Keratinocyte (primary cell): ENCODE data around the gene TBX3. TPM values are rescaled to one million over a fixed set of nuclear protein-coding genes. Genes with fewer than 3 reads are reported as not detected.

ENCODE experiments used
- DNase-seq: peaks from one replicate; pipeline ENCODE4 v3.0.0-alpha.2; 2011; ENCODE audit warnings: low read depth, missing footprints, low spot score
- FAIRE-seq: peaks from 2 replicates; lab custom pipeline; 2011; peaks lifted over from hg19 to GRCh38; lab: Jason Lieb, UNC
- H2AFZ ChIP-seq: 2 replicates; pipeline ENCODE4 v1.6.0; 2012; ENCODE audit warnings: low read length, control low read depth, inconsistent platforms; ENCODE audit not compliant: control insufficient read depth
- H3K27ac ChIP-seq: 2 replicates; pipeline ENCODE4 v1.5.1; 2011; ENCODE audit warnings: low read length; ENCODE audit not compliant: control insufficient read depth, insufficient read depth
- H3K27me3 ChIP-seq: 3 replicates; pipeline ENCODE4 v1.6.0; 2011; ENCODE audit warnings: low read length; ENCODE audit not compliant: control insufficient read depth, insufficient read depth; ENCODE audit errors: extremely low read depth
- H3K36me3 ChIP-seq, 2 experiments: 2 replicates in 1 of 2; 3 replicates in 1 of 2; pipeline ENCODE4 v1.5.1; 2011; ENCODE audit warnings: low read length in 2 of 2, mild to moderate bottlenecking in 1 of 2; ENCODE audit not compliant: control insufficient read depth in 2 of 2, insufficient read depth in 2 of 2; ENCODE audit errors: extremely low read depth in 1 of 2
- H3K4me1 ChIP-seq: 3 replicates; pipeline ENCODE4 v1.5.1; 2011; ENCODE audit warnings: low read length; ENCODE audit not compliant: control insufficient read depth, insufficient read depth; ENCODE audit errors: extremely low read depth
- H3K4me2 ChIP-seq: 3 replicates; pipeline ENCODE4 v1.6.0; 2011; ENCODE audit warnings: low read depth, low read length; ENCODE audit not compliant: control insufficient read depth, insufficient read depth; ENCODE audit errors: extremely low read depth
- H3K4me3 ChIP-seq, 3 experiments: fragments of 200-600 bp in 1 of 3; sonication (generic) in 1 of 3; 2 replicates in 2 of 3; 3 replicates in 1 of 3; pipeline ENCODE4 v1.5.1; 2011 to 2016; ENCODE audit warnings: low read length in 3 of 3, mild to moderate bottlenecking in 3 of 3, control low read depth in 2 of 3, inconsistent platforms in 1 of 3, low read depth in 1 of 3, mixed read lengths in 1 of 3, mixed run types in 1 of 3, moderate library complexity in 1 of 3; ENCODE audit not compliant: control insufficient read depth in 2 of 3, insufficient read depth in 2 of 3; ENCODE audit errors: extremely low read depth in 1 of 3
- H3K79me2 ChIP-seq: 2 replicates; pipeline ENCODE4 v1.6.0; 2012; ENCODE audit warnings: low read length; ENCODE audit not compliant: control insufficient read depth, insufficient read depth
- H3K9ac ChIP-seq: 3 replicates; pipeline ENCODE4 v1.6.0; 2011; ENCODE audit warnings: low read length; ENCODE audit not compliant: control insufficient read depth, insufficient read depth; ENCODE audit errors: extremely low read depth
- H3K9me1 ChIP-seq: 3 replicates; pipeline ENCODE4 v1.6.0; 2011; ENCODE audit warnings: low read length; ENCODE audit not compliant: control insufficient read depth, insufficient read depth; ENCODE audit errors: extremely low read depth
- H3K9me3 ChIP-seq: 2 replicates; pipeline ENCODE4 v1.5.1; 2012; ENCODE audit warnings: low read depth, low read length; ENCODE audit not compliant: control insufficient read depth
- H4K20me1 ChIP-seq: 3 replicates; pipeline ENCODE4 v1.6.0; 2011; ENCODE audit warnings: low read length; ENCODE audit not compliant: control insufficient read depth, insufficient read depth; ENCODE audit errors: extremely low read depth
- EZH2 ChIP-seq: IDR thresholded peaks from one replicate; pipeline ENCODE4 v1.6.1; 2012; ENCODE audit warnings: inconsistent platforms, mild to moderate bottlenecking, low read length, moderate library complexity
- dilution Hi-C: fragments of 300-500 bp; cut with MboI; formaldehyde crosslinking; loops from one replicate; pipeline ENCODE4 v1.7.0; 2020; ENCODE audit warnings: low sequenced_read_pairs; ENCODE audit not compliant: extremely low pct_ligation_motif_present
- polyA plus RNA-seq, 5 experiments: library from polyadenylated mRNA; depleted of rRNA in 3 of 5; stranded (reverse) in 3 of 5; stranded (forward) in 1 of 5; unstranded in 1 of 5; fragments of >200 nt; gene quantifications; 1 replicate in 1 of 5; 2 replicates in 3 of 5; 3 replicates in 1 of 5; pipeline versions ENCODE4 v1.2.1 to v1.2.3, GENCODE V29; 2011 to 2012; ENCODE audit warnings: missing spikeins in 2 of 5, low read depth in 1 of 5, low replicate concordance in 1 of 5
- TF ChIP-seq, protein P1 (sequence below), 3 experiments: IDR thresholded peaks in 1 of 3; conservative IDR thresholded peaks in 1 of 3; optimal IDR thresholded peaks in 1 of 3; 2 replicates in 2 of 3; 3 replicates in 1 of 3; pipeline versions ENCODE3 to v1.5.1; 2011; ENCODE audit warnings: low read length in 3 of 3, mild to moderate bottlenecking in 3 of 3, moderate library complexity in 2 of 3, control low read depth in 1 of 3, inconsistent platforms in 1 of 3; ENCODE audit not compliant: insufficient read depth in 2 of 3; ENCODE audit errors: extremely low read depth in 1 of 3

Gene TBX3
- polyA plus RNA-seq, 1 donor (not counting 4 experiments of a cell fraction or from before 2014, with no cell fraction given) = 7.8 TPM

- no peaks in the 10 kb centered on the region for H3K27me3 ChIP-seq
- no peak overlapping the region for H3K9ac ChIP-seq
- H3K4me1 ChIP-seq = peaks cover 5% of the 10 kb centered on the region
- dilution Hi-C loops = no loop called here
- TF ChIP-seq, protein P1, sequence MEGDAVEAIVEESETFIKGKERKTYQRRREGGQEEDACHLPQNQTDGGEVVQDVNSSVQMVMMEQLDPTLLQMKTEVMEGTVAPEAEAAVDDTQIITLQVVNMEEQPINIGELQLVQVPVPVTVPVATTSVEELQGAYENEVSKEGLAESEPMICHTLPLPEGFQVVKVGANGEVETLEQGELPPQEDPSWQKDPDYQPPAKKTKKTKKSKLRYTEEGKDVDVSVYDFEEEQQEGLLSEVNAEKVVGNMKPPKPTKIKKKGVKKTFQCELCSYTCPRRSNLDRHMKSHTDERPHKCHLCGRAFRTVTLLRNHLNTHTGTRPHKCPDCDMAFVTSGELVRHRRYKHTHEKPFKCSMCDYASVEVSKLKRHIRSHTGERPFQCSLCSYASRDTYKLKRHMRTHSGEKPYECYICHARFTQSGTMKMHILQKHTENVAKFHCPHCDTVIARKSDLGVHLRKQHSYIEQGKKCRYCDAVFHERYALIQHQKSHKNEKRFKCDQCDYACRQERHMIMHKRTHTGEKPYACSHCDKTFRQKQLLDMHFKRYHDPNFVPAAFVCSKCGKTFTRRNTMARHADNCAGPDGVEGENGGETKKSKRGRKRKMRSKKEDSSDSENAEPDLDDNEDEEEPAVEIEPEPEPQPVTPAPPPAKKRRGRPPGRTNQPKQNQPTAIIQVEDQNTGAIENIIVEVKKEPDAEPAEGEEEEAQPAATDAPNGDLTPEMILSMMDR (optimal IDR thresholded peaks at IDR 0.05 in 1 of 3, IDR thresholded peaks at IDR 0.05 in 1 of 3, conservative IDR thresholded peaks at IDR 0.05 in 1 of 3; ENCODE audit: extremely low read depth in 1 of 3, insufficient read depth in 2 of 3, low read length in 3 of 3) = no peak
- TF ChIP-seq EZH2 = no peak
- no peaks in the 10 kb centered on the region for H3K9me1 ChIP-seq
- H3K27ac ChIP-seq = no peak overlapping the region
- DNase-seq (no peak), FAIRE-seq (no peak)
- no peaks in the 10 kb centered on the region for H4K20me1 ChIP-seq
- H3K9me3 ChIP-seq = no peaks in the 10 kb centered on the region
- H3K79me2 ChIP-seq = no peaks in the 10 kb centered on the region
- H2AFZ ChIP-seq = no peak overlapping the region
- H3K36me3 ChIP-seq = peaks cover 4 to 25% of the 10 kb centered on the region in 2 experiments
- no peak overlapping the region for H3K4me2 ChIP-seq
- no peak overlapping the region for H3K4me3 ChIP-seq
Observed at GRCh38 chr12:114672817-114673168, 11.2 kb downstream of the TBX3 start.

DNA sequence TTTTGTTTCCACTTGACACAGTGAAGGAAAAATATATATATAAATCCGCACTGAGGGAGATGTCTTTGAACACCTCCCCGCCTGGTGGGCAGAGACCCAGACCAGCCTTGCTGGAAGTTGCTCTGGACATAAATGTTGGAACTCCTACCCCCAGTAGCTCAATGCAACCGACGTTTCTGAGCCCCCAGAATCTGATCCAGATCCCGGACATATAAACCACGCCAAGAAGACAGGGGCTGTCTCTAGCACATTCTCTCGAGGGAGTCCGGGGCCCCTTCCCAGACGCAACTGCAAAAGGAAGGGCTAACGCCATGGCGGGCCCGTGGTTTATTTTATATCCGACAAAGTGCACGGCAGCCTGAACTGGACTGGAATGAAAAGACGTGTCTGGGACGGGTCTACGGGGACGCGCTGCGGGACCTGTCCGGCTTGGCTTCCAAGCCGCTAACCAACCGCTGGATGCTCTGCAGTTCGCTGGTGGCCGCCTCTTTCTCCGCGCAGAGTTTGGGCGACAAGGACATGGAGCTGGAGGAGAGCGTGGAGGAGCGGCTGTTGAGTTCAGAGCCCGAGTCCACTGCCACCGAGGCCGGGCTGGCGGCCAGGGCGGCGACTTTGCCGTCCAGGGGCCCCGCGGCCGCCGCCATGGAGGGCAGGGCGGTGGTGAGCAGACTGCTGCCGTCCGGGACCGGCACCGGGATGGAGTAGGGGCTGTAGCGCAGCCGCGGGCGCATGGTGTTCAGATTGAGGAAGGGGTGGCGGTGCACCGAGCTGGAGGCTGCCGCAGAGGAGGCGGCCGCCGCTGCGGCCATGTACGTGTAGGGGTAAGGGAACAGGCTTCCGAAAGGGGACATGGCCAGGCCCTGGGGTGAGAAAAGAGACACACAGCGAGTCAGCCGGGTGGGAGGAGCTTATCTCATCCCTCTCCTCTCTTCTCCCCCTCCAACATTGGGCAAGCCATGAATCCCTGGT is 12.2 kb downstream of the TBX3 start:
- FAIRE-seq (no peak), DNase-seq (no peak)
- dilution Hi-C loops = no loop called here
- no peak overlapping the region for H2AFZ ChIP-seq
- H4K20me1 ChIP-seq = no peaks in the 10 kb centered on the region
- peaks cover 5% of the 10 kb centered on the region for H3K4me1 ChIP-seq
- H3K27me3 ChIP-seq = peaks cover 3% of the 10 kb centered on the region
- peaks cover 4 to 22% of the 10 kb centered on the region in 2 experiments for H3K36me3 ChIP-seq
- H3K27ac ChIP-seq = no peak overlapping the region
- H3K9me1 ChIP-seq = no peaks in the 10 kb centered on the region
- no peak overlapping the region for H3K4me3 ChIP-seq
- no peak overlapping the region for H3K4me2 ChIP-seq
- no peaks in the 10 kb centered on the region for H3K9me3 ChIP-seq
- H3K9ac ChIP-seq = no peak overlapping the region
- no peaks in the 10 kb centered on the region for H3K79me2 ChIP-seq
- TF ChIP-seq, protein P1 (optimal IDR thresholded peaks at IDR 0.05 in 1 of 3, IDR thresholded peaks at IDR 0.05 in 1 of 3, conservative IDR thresholded peaks at IDR 0.05 in 1 of 3; ENCODE audit: extremely low read depth in 1 of 3, insufficient read depth in 2 of 3, low read length in 3 of 3) = no peak
- no peak for TF ChIP-seq EZH2
